GM18867 (cell line): Measurements from ENCODE around the gene CNTNAP2.
"Not testable (repeated sequence)": the region's sequence is repeated elsewhere in the genome, so short reads cannot be mapped to it uniquely, and the experiment has no call there.

Source experiments
- ATAC-seq: cut with Tn5 transposase; IDR thresholded peaks from one replicate; pipeline ENCODE4 v1.9.1; 2021; ENCODE audit warnings: mild to moderate bottlenecking, moderate library complexity; ENCODE audit not compliant: unreplicated experiment

Gene CNTNAP2

GRCh38 chr7:148041156-148041555 lies 1924.6 kb downstream of the CNTNAP2 start:
- no peak for ATAC-seq

GRCh38 chr7:148042935-148043631 lies 1926.5 kb downstream of the CNTNAP2 start:
- no peak for ATAC-seq

GRCh38 chr7:148044173-148044572 lies 1927.6 kb downstream of the CNTNAP2 start:
- no peak for ATAC-seq

- no peak for ATAC-seq
These were observed 1928.9 kb downstream of the CNTNAP2 start for GRCh38 chr7:148045521-148045920.

- ATAC-seq, result no peak
These were observed 1932.5 kb downstream of the CNTNAP2 start for GRCh38 chr7:148049068-148049467.

GRCh38 chr7:148050492-148051158 lies 1934.0 kb downstream of the CNTNAP2 start:
- no peak for ATAC-seq

GRCh38 chr7:148056406-148056805 lies 1939.8 kb downstream of the CNTNAP2 start:
- no peak for ATAC-seq

GRCh38 chr7:148058092-148058491 lies 1941.5 kb downstream of the CNTNAP2 start:
- ATAC-seq, result no peak

- ATAC-seq, result no peak
These were observed 1942.2 kb downstream of the CNTNAP2 start for GRCh38 chr7:148058753-148059152.

GRCh38 chr7:148060724-148061123 lies 1944.1 kb downstream of the CNTNAP2 start:
- peak; percentile 98 for ATAC-seq

GRCh38 chr7:148078111-148078510 lies 1961.5 kb downstream of the CNTNAP2 start:
- not testable (repeated sequence) for ATAC-seq

- no peak for ATAC-seq
These were observed 1962.8 kb downstream of the CNTNAP2 start for GRCh38 chr7:148079206-148080080.

- ATAC-seq, result no peak
These were observed 1966.8 kb downstream of the CNTNAP2 start for GRCh38 chr7:148083448-148083847.

GRCh38 chr7:148084138-148084537 lies 1967.5 kb downstream of the CNTNAP2 start:
- peak; percentile 82 for ATAC-seq

GRCh38 chr7:148091882-148092281 lies 1975.3 kb downstream of the CNTNAP2 start:
- ATAC-seq, result no peak

GRCh38 chr7:148093375-148094166 lies 1977.0 kb downstream of the CNTNAP2 start:
- no peak for ATAC-seq

- no peak for ATAC-seq
These were observed 1978.5 kb downstream of the CNTNAP2 start for GRCh38 chr7:148095066-148095465.

- ATAC-seq, result no peak
These were observed 1987.6 kb downstream of the CNTNAP2 start for GRCh38 chr7:148104136-148104716.

- ATAC-seq, result no peak
These were observed 1988.3 kb downstream of the CNTNAP2 start for GRCh38 chr7:148104924-148105323.

GRCh38 chr7:148105853-148106252 lies 1989.3 kb downstream of the CNTNAP2 start:
- no peak for ATAC-seq
